Lung (tissue), 12 donors: Measurements from ENCODE around the gene DTD1. TPM values are rescaled to one million over a fixed set of nuclear protein-coding genes. Genes with fewer than 3 reads are reported as not detected.

Experiments
- ATAC-seq: fragments of 200-7000 bp; cut with Tn5 transposase; one replicate; pipeline ENCODE4 v1.9.1; 2020; ENCODE audit warnings: moderate number of reproducible peaks; ENCODE audit not compliant: insufficient read depth, low FRiP score
- DNase-seq, 3 donors: peaks; one replicate each; pipeline ENCODE4 v3.0.0-alpha.2; 2013 to 2017
- H3K27ac ChIP-seq, 2 donors: one replicate each; pipeline ENCODE4 v1.5.1; 2013; ENCODE audit warnings: mild to moderate bottlenecking in 2 of 2, moderate library complexity in 2 of 2, control low read depth in 1 of 2, inconsistent platforms in 1 of 2, low read depth in 1 of 2, low read length in 1 of 2
- H3K27me3 ChIP-seq, 3 donors: one replicate each; pipeline ENCODE4 v1.5.1; 2013; ENCODE audit warnings: low read length in 2 of 3; ENCODE audit not compliant: control insufficient read depth in 3 of 3, insufficient read depth in 3 of 3
- H3K36me3 ChIP-seq, 4 donors: one replicate each; pipeline ENCODE4 v1.5.1; 2013; ENCODE audit warnings: low read length in 4 of 4, mild to moderate bottlenecking in 1 of 4, moderate library complexity in 1 of 4; ENCODE audit not compliant: control insufficient read depth in 4 of 4, insufficient read depth in 4 of 4
- H3K4me1 ChIP-seq, 5 donors: one replicate each; pipeline ENCODE4 v1.5.1; 2013; ENCODE audit warnings: low read length in 5 of 5, mild to moderate bottlenecking in 2 of 5, moderate library complexity in 1 of 5; ENCODE audit not compliant: control insufficient read depth in 5 of 5, insufficient read depth in 5 of 5
- H3K4me3 ChIP-seq: one replicate; pipeline ENCODE4 v1.5.1; 2013; ENCODE audit warnings: mild to moderate bottlenecking, control low read depth, moderate library complexity
- H3K9ac ChIP-seq, 2 donors: one replicate each; pipeline ENCODE4 v1.5.1; 2013; ENCODE audit warnings: low read length in 2 of 2, control low read depth in 1 of 2; ENCODE audit not compliant: insufficient read depth in 1 of 2
- H3K9me3 ChIP-seq, 4 donors: one replicate each; pipeline ENCODE4 v1.5.1; 2013; ENCODE audit warnings: low read length in 3 of 4, mild to moderate bottlenecking in 1 of 4, moderate library complexity in 1 of 4; ENCODE audit not compliant: control insufficient read depth in 4 of 4, insufficient read depth in 3 of 4
- CTCF ChIP-seq: IDR thresholded peaks from 2 replicates; pipeline ENCODE4 v1.5.1; 2012; ENCODE audit warnings: mild to moderate bottlenecking; ENCODE audit errors: control extremely low read depth, extremely low read depth
- WGBS, 2 donors: extraction: QIAGEN DNeasy Blood & Tissue Kit; methylation state at CpG; one replicate each; pipeline ENCODE4 v1.1.7; 2013; 5-methylcytosine and 5-hydroxymethylcytosine counted together
- polyA plus RNA-seq, 2 donors: library from polyadenylated mRNA; stranded (reverse); fragments of 200-250 nt; gene quantifications; one replicate each; pipeline ENCODE4 v1.2.1, GENCODE V29; 2013
- total RNA-seq, 2 donors: library from RNA; depleted of rRNA in 1 of 2; stranded (reverse); fragments of >200 nt in 1 of 2; gene quantifications; one replicate each; pipeline ENCODE4 v1.2.1, GENCODE V29; 2014 to 2021
- donor health status: control.
- donor health status: control.
- donor health status: Bipolar disorder and iron deficiency.
- donor health status: healthy.
- donor health status: DM: yes; HTN: yes; CAD: no.

Gene DTD1
- total and polyA plus RNA-seq, 4 donors = 17.4 to 39.2 (median 24.6) TPM

GRCh38 chr20:18662279-18663040 is 74.6 kb downstream of the DTD1 start:
- H3K27ac ChIP-seq = no peak overlapping the region
- no peak overlapping the region for H3K4me3 ChIP-seq
- H3K27me3 ChIP-seq = no peaks in the 10 kb centered on the region
- no peaks in the 10 kb centered on the region for H3K36me3 ChIP-seq
- no peak for ATAC-seq
- no peaks in the 10 kb centered on the region for H3K9me3 ChIP-seq
- no peak for DNase-seq
- peaks cover 0 to 2% (median 0%) of the 10 kb centered on the region in 5 donors for H3K4me1 ChIP-seq
- no peak for TF ChIP-seq CTCF
- H3K9ac ChIP-seq = no peak overlapping the region
- 93 to 97% methylated on average over 6 of the region's 6 CpGs for WGBS, 2 donors

GRCh38 chr20:18663932-18664331 is 76.1 kb downstream of the DTD1 start:
- Histone ChIP-seq H3K4me3 (no peak overlapping the region), H3K9ac (no peak overlapping the region), H3K36me3 (no peaks in the 10 kb centered on the region), H3K4me1 (peaks cover 0 to 2% (median 0%) of the 10 kb centered on the region in 5 donors), H3K27me3 (no peaks in the 10 kb centered on the region), H3K27ac (no peak overlapping the region), H3K9me3 (no peaks in the 10 kb centered on the region)
- ATAC-seq = no peak
- no peak for TF ChIP-seq CTCF
- 77 to 86% methylated on average over 2 of the region's 2 CpGs for WGBS, 2 donors
- no peak for DNase-seq

GRCh38 chr20:18665135-18665534 is 77.3 kb downstream of the DTD1 start:
- Histone ChIP-seq H3K36me3 (no peaks in the 10 kb centered on the region), H3K9ac (no peak overlapping the region), H3K27me3 (no peaks in the 10 kb centered on the region), H3K9me3 (no peaks in the 10 kb centered on the region), H3K27ac (no peak overlapping the region), H3K4me1 (peaks cover 0 to 2% (median 0%) of the 10 kb centered on the region in 5 donors), H3K4me3 (no peak overlapping the region)
- 86 to 97% methylated on average over 2 of the region's 2 CpGs for WGBS, 2 donors
- no peak for TF ChIP-seq CTCF
- DNase-seq (no peak), ATAC-seq (no peak)
